Activated T-helper 1 cell treated with anti-CD3 and anti-CD28 coated beads, Interleukin-12 subunit alpha, Interleukin-12 subunit beta, Interleukin-2, Interleukin-4 antibody, amounts not matched to agents 30 ng/mL and 10 ng/mL and 1 ng/mL, durations not matched to agents 14 hours and 24 hours and 36 hours (primary cell): Measurements from ENCODE around the gene MFSD2B. TPM values are rescaled to one million over a fixed set of nuclear protein-coding genes. Genes with fewer than 3 reads are reported as not detected.

Source experiments
- DNase-seq: peaks from one replicate; pipeline ENCODE4 v3.0.0; 2021; ENCODE audit warnings: low spot score
- H3K27ac Mint-ChIP-seq: one replicate; pipeline ENCODE4 v1.8.0; 2021; ENCODE audit warnings: mild to moderate bottlenecking, mixed read lengths
- H3K27me3 Mint-ChIP-seq: one replicate; pipeline ENCODE4 v1.8.0; 2022; ENCODE audit warnings: mild to moderate bottlenecking, moderate library complexity, mixed read lengths; ENCODE audit not compliant: insufficient read depth
- H3K36me3 Mint-ChIP-seq: one replicate; pipeline ENCODE4 v1.8.0; 2021; ENCODE audit warnings: low read depth, mixed read lengths
- H3K4me1 Mint-ChIP-seq: one replicate; pipeline ENCODE4 v1.8.0; 2021; ENCODE audit warnings: low read depth, mixed read lengths
- H3K4me3 Mint-ChIP-seq: one replicate; pipeline ENCODE4 v1.8.0; 2021; ENCODE audit warnings: mild to moderate bottlenecking, moderate library complexity, mixed read lengths
- H3K9me3 Mint-ChIP-seq: one replicate; pipeline ENCODE4 v1.8.0; 2021; ENCODE audit warnings: mixed read lengths
- intact Hi-C: fragments of 100-400 bp; cut with micrococcal nuclease; formaldehyde crosslinking; loops from one replicate; pipeline ENCODE4 v1.15.1; 2024
- total RNA-seq: library from RNA; stranded (reverse); gene quantifications from 2 replicates; pipeline ENCODE4 v1.2.3, GENCODE V29; 2022

Gene MFSD2B
- total RNA-seq, result 0.12 TPM in 1 of 2 replicates, not detected in the other

- Mint-ChIP-seq H3K9me3 (no peaks in the 10 kb centered on the region), H3K27me3 (peaks cover 46% of the 10 kb centered on the region), H3K27ac (no peak within 1 kb of the TSS), H3K4me3 (no peak within 1 kb of the TSS), H3K36me3 (no peaks in the 10 kb centered on the region), H3K4me1 (peaks cover 5% of the 10 kb centered on the region)
- no peak for DNase-seq
- intact Hi-C loops, result no loop called here
These were observed at the start of gene MFSD2B for GRCh38 chr2:24009680-24010476. Gene MFSD2B (plus strand): TSS chr2:24010085. CDS start chr2:24010097, 12 bp downstream.

DNA sequence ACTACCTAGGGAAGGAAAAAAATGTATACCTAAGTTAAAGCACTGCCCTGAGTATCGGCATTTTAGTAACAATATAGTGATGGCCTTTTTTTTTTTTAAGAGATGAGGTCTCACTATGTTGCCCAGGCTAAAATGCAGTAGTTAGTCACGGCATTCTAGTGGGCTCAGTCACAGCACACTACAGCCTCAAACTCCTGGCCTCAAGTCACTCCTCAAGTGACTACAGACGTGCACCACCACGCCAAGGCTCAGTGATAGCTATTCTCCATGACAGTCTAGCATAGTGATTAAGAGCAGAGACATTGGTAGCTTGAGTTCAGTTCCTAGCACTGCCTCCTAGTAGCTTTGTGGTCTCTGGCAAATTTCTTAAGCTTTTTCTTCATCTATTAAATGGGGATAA, 42.0 kb upstream of the MFSD2B start:
- peaks cover 3% of the 10 kb centered on the region for H3K36me3 Mint-ChIP-seq
- intact Hi-C loops, result no loop called here
- no peak for DNase-seq

DNA sequence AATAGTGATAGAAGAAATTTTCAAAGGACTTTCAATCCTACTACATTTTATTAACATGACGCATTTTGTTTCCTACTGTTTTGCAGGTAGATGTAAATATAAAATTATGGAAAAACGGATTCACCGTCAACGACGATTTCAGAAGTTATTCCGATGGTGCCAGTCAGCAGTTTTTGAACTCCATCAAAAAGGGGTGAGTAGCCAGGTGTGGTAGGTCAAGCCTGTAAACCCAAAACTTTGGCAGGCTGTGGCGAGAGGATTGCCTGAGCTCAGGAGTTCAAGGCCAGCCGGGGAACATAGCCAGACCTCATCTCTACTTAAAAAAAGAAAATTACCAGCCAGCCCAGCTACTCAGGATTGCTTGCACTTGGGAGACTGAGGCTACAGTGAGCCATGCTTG, 33.0 kb upstream of the MFSD2B start:
- no peak overlapping the region for H3K27ac Mint-ChIP-seq
- DNase-seq, result no peak
- peaks cover 9% of the 10 kb centered on the region for H3K36me3 Mint-ChIP-seq
- H3K4me3 Mint-ChIP-seq, result no peak overlapping the region
- intact Hi-C loops, result no loop called here
- no peaks in the 10 kb centered on the region for H3K4me1 Mint-ChIP-seq
- H3K27me3 Mint-ChIP-seq, result no peaks in the 10 kb centered on the region
- H3K9me3 Mint-ChIP-seq, result no peaks in the 10 kb centered on the region

More for the DNA sequence above, 42.0 kb upstream of the MFSD2B start:
- H3K27ac Mint-ChIP-seq, result no peak overlapping the region
- no peaks in the 10 kb centered on the region for H3K4me1 Mint-ChIP-seq
- H3K4me3 Mint-ChIP-seq, result no peak overlapping the region
- no peaks in the 10 kb centered on the region for H3K27me3 Mint-ChIP-seq
- no peaks in the 10 kb centered on the region for H3K9me3 Mint-ChIP-seq

DNA sequence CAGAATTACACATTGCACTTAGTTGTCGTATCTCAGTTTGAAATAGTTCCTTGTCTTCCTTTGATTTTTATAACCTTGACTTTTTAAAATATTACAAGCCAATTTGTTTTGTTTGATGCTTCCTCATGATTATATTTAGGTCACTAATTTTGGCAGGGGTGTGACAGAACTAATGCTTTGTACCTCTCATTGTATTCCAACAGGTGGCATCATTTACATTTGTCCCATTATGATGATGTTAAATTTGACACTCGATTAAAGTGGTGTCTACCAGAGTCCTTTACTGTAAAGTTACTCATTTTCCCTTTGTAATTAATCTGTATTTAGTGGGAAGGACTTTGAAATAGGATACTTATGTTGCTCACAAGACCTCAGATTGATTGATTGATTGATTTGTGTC, 21.5 kb upstream of the MFSD2B start:
- no peaks in the 10 kb centered on the region for H3K36me3 Mint-ChIP-seq
- H3K4me1 Mint-ChIP-seq, result no peaks in the 10 kb centered on the region
- intact Hi-C loops, result loop anchor here (1.0 to 5.0 kb wide), 2 partner anchors 96 to 394 kb away; partner anchors contain the start of gene TP53I3
- H3K4me3 Mint-ChIP-seq, result no peak overlapping the region
- no peak for DNase-seq
- no peaks in the 10 kb centered on the region for H3K27me3 Mint-ChIP-seq
- H3K27ac Mint-ChIP-seq, result no peak overlapping the region
- no peaks in the 10 kb centered on the region for H3K9me3 Mint-ChIP-seq

- Mint-ChIP-seq H3K4me3 (no peak overlapping the region), H3K27me3 (no peaks in the 10 kb centered on the region), H3K27ac (no peak overlapping the region), H3K4me1 (no peaks in the 10 kb centered on the region), H3K9me3 (no peaks in the 10 kb centered on the region), H3K36me3 (no peaks in the 10 kb centered on the region)
- intact Hi-C loops, result no loop called here
- DNase-seq, result no peak
These were observed 17.0 kb upstream of the MFSD2B start for GRCh38 chr2:23992931-23993330.

GRCh38 chr2:23993736-23994269, 16.1 kb upstream of the MFSD2B start:
- no peaks in the 10 kb centered on the region for H3K27me3 Mint-ChIP-seq
- H3K4me3 Mint-ChIP-seq, result no peak overlapping the region
- intact Hi-C loops, result no loop called here
- H3K36me3 Mint-ChIP-seq, result peaks cover 1% of the 10 kb centered on the region
- H3K9me3 Mint-ChIP-seq, result no peaks in the 10 kb centered on the region
- DNase-seq, result no peak
- no peaks in the 10 kb centered on the region for H3K4me1 Mint-ChIP-seq
- H3K27ac Mint-ChIP-seq, result no peak overlapping the region

GRCh38 chr2:23994567-23994966, 15.3 kb upstream of the MFSD2B start:
- Mint-ChIP-seq H3K27ac (no peak overlapping the region), H3K27me3 (no peaks in the 10 kb centered on the region), H3K4me3 (no peak overlapping the region), H3K4me1 (no peaks in the 10 kb centered on the region), H3K9me3 (no peaks in the 10 kb centered on the region), H3K36me3 (peaks cover 2% of the 10 kb centered on the region)
- no peak for DNase-seq
- intact Hi-C loops, result no loop called here

- Mint-ChIP-seq H3K27ac (no peak overlapping the region), H3K36me3 (no peaks in the 10 kb centered on the region), H3K27me3 (peaks cover 42% of the 10 kb centered on the region), H3K9me3 (no peaks in the 10 kb centered on the region), H3K4me3 (no peak overlapping the region), H3K4me1 (peaks cover 5% of the 10 kb centered on the region)
- intact Hi-C loops, result no loop called here
- DNase-seq, result no peak
These were observed 2.2 kb upstream of the MFSD2B start for GRCh38 chr2:24007693-24008092.

DNA sequence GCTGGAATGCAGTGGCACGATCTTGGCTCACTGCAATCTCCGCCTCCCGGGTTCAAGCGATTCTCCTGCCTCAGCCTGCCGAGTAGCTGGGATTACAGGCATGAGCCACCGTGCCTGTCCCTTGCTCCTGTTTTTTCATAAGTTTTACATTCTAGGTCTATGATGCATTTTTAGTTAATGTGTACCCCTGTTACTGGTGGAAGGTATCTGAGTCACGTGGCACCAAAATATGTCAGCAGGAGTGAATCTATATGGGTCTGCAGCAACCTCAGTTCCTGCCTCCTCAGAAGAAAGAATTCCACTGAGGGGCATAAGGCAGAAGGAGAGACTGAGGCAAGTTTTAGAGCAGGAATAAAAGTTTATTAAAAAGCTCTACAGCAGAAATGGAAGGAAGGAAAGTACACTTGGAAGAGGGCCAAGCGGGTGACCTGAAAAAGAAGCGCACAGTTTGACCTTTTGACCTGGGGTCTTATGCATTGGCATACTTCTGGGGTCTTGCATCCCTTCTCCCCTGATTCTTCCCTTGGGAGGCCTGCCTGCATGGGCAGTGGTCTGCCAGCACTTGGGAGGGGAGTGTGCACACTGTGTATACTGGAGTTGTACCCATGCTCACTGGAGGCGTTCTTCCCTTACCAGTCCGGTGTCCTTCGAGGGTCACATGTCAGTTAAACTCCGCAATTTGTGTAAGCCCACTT, 1.1 kb upstream of the MFSD2B start:
- H3K27ac Mint-ChIP-seq, result no peak overlapping the region
- no peak for DNase-seq
- H3K4me3 Mint-ChIP-seq, result no peak overlapping the region
- H3K27me3 Mint-ChIP-seq, result peaks cover 46% of the 10 kb centered on the region
- H3K4me1 Mint-ChIP-seq, result peaks cover 5% of the 10 kb centered on the region
- no peaks in the 10 kb centered on the region for H3K9me3 Mint-ChIP-seq
- no peaks in the 10 kb centered on the region for H3K36me3 Mint-ChIP-seq
- intact Hi-C loops, result no loop called here

- intact Hi-C loops, result no loop called here
- Mint-ChIP-seq H3K9me3 (no peaks in the 10 kb centered on the region), H3K4me3 (no peak overlapping the region), H3K27me3 (peaks cover 46% of the 10 kb centered on the region), H3K27ac (no peak overlapping the region), H3K4me1 (peaks cover 5% of the 10 kb centered on the region), H3K36me3 (no peaks in the 10 kb centered on the region)
- DNase-seq, result no peak
These were observed 562 bp upstream of the MFSD2B start for GRCh38 chr2:24009367-24009679.

DNA sequence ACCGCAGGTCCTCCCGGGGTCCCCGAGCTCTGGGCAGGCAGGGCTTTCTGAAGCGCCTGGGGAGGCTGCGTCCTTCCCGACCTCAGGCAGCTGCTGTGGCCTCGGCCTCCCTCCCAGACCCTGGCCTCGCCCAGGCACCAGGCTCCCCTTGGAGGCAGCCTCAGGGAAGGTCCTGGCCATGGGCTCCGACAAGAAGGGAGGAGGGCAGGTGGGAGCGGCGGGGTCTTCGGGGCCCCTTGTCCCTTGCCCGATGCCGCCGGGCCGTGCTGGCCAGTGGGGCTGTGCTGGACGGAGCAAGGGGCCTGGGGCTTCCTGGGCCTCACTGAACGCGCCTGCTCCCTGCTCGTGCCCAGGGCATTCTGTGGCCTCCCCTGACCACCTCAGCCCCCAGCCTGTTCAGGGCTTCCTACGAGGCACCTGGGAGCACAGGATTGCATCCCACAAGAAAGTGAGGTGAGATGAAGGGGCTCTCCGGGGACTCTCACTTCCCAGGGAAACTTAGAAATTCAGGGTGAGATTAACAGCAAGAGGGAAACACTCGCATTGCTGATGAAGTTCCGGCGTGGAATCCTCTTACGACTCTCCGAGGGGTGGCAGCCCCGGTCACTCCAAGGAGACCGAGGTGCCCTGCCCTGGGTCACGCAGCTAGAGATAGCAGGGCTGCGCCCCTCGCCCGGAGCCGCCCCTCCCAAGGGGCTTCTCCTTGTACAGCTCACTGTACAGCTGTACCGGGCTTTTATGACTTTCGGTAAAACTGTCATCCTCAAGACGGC, 778 bp downstream of the MFSD2B start:
- Mint-ChIP-seq H3K27ac (no peak overlapping the region), H3K4me1 (peaks cover 5% of the 10 kb centered on the region), H3K4me3 (no peak overlapping the region), H3K36me3 (no peaks in the 10 kb centered on the region), H3K27me3 (peaks cover 46% of the 10 kb centered on the region), H3K9me3 (no peaks in the 10 kb centered on the region)
- intact Hi-C loops, result no loop called here
- no peak for DNase-seq

DNA sequence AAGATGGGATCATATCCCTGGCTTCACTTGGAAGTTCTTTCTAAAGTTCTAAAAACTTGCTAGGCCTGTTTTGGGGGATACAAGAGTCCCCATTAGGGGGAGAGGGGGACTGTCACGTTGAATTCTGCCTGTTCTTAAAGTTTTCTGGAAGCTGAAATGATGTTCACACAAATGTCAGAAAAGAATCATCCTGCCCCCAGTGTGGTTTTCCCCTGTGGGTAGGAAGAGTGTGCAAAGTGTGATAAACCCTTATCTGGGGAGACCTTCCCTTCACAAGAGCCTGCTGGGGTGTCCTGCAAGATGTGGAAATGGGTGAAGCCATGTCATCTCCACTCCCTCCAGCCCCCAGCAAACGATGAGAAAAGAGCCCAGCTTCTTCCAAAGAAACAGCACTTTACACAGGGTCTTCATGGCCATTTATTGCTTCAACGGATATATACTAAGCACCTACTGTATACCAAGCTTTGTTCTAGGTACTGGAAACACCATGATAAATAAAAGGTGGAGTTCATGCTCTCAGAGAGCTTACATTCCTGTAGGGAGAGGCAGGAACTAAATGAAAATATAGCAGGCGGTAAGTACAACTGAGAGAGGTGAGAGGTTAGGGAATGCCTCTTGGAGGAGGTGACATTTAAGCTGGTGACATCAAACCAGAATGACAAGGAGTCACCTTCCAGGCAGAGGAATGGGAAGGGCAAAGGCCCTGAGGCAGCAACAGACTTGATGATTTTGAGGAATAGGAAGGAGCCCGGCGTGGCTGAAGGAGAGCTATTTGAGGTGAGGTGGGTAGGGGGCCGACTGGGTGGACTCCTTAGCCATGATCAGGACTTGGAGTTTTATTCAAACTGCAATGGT, 1.6 kb downstream of the MFSD2B start:
- no peaks in the 10 kb centered on the region for H3K36me3 Mint-ChIP-seq

More for the DNA sequence above, 1.6 kb downstream of the MFSD2B start:
- peaks cover 46% of the 10 kb centered on the region for H3K27me3 Mint-ChIP-seq
- no peak overlapping the region for H3K4me3 Mint-ChIP-seq
- no peak for DNase-seq
- H3K27ac Mint-ChIP-seq, result no peak overlapping the region
- H3K9me3 Mint-ChIP-seq, result no peaks in the 10 kb centered on the region
- intact Hi-C loops, result no loop called here
- peaks cover 5% of the 10 kb centered on the region for H3K4me1 Mint-ChIP-seq
